ENCODE data around the gene CLIP4.

Gene CLIP4

DNA sequence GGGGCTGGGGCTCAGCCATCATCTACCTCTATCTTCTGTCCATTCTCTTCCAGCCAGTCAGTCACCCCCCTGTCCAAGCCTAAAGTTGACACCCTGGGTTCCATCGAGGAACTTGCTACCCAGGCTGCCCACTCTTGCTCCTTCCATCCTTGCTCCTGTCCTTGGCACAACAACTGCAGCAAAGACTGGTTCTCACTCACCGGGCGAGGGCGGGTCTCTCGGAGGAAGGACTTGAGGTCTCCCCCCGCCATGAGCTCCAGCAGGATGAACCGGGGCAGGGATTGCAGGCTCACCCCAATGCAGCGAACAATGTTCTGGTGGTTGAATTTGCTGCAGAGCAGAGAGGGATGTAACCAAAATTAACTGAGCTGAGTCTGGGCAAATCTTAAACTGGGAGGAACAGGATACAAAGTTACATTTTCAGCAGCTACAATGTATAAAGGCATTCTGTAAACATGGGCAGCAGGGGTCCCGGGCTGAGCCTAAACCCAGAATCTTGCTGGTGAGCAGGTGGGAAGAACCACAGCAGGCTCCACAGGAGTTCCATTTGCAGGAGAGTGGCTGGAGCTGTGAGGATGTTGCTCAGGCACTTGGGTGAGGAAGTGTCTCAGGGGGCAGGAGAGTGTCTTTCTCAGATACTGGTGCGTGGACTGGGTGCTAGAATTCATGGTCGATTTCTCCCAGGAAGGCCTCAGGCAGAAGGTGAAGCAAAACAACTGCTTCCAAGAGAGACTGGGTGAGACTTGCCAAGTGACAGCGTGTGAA lies 105.5 kb downstream of the CLIP4 start:
- DNase-seq (ENCODE audit: low spot score), result no peak

DNA sequence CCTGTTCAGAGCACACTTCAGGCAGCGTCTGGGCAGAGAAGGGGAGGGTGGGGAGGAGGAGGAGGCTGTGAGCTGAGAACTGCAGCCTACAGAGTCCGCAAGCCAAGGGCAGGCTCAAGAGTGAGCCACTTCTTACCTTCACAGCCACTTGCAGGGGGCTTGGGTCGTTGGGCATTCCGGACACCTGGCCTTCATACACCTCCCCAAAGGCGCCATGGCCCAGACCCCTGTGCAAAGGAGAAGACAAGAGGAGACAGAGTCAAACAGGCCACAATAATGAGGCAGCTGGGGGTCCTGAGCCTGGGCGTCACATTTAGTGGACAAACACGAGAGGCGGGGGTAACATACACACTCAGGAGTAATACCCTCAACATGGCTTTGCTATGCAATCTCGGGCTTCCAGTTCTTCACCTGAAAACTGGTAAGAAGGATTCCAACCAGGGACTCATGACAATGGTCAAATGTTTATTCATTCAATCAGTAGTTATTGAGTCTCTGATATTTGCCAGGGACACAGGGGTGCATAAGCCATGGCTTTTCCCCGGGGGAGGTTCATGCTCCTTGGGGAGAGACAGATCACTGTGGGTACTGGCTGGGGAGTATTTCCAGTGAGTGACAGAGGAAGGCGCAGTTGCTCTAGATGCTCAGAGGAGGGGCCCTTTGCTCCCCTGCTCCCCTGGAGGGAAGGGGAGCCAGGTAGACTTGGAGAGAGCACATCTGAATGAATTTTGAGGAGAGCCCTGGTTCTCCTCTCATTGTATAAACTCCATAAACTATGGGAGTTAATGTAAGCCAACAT lies 107.4 kb downstream of the CLIP4 start:
- no peak for DNase-seq (ENCODE audit: low spot score)

DNA sequence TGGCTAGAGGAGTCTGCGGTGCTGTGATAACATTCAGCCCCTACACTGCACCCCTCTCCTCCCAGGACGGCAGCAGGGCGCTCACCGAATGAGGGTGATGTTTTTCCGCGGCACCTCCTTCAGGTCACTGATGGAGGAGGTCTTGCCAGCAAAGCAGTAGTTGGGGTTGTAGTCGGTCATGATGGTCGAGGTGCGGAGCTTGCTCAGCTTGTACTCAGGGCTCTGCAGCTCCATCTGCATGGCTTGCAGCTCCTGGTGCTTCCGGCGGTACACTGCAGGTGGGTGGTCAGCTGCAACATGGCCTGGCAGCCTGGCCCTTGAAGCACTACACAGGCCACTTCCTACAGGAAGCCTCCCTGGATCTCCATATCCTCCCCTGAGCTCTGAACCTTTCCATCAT lies 108.0 kb downstream of the CLIP4 start:
- no peak for DNase-seq (ENCODE audit: low spot score)

DNA sequence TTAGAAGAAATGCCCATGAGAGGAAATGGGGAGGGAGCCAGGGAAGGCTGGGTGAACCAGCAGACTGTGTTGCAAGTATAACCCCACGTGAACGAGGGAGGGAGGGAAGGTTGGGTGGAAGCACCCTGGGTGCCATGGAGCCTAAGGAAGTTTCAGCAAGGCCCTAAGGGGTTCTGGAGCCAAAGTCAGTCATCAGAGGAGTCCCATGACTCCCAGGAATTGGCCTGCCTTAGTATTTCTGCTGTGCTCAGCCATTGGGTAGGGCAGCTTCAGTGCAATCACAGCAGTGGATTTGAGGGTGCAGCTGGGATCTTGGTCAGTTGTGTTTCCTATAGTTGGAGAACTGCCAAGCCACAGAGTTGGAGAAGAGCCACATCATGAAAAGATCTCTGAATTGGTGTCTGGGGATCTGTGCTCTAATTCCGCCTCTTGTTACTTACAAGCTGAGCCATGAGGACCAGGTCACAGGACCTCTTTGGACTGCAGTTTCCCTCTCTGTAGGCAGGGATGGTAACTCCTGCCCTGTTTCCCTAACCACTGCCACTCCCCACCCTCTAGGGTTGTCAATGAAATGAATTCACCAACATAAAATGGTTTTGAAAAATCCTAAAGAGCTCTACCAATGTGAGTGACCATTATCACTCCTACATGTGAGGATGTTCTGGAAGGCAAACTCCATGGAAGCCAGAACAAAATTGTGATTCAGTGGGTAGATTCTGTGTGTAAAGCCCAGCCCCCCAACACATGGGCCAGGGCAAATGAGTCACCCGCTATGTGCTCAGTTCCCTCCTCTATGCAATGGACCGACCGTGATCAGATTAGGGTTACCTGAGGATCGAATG lies 108.9 kb downstream of the CLIP4 start:
- peak; percentile 12 for DNase-seq (ENCODE audit: low spot score)

DNA sequence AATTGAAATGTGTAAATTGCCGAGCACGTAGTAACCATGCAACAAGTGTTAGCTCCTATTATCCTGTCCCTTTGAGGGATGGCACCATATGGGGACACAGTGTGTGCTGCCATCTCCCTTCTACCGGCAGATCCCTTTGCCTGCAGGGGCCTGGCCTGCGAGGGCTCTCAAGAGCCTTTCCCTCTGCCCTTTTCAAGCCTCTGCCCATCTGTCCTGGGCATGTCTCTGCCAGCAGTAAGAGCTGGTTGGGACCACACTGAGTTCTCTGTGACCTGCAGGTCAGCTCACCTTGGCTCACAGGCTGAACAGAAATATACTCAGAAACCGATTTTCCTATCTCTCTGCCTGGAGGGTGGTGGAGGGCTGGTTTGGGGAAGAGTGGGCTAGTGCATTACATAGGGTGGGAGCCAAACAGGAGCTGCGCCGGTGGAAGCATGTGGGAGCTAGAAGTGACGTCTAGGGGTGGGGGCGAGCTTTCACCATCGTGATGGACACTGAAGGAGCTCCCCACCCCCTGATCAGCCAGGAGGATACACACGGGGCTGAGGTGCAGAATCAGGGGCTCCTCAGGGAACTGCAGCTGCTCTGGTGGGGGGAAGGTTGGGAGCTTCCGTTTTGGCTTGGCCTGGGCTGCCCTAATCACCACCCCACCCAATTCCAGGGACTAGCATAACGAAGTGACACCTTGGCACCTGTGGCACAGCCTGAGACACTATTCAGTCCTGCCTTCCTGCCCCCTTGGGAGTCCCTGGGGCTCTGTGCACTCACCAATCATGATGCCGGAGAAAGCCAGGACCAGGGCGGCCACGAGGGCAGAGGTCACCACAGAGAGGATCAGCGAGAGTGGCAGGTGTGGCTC lies 109.7 kb downstream of the CLIP4 start:
- no peak for DNase-seq (ENCODE audit: low spot score)

DNA sequence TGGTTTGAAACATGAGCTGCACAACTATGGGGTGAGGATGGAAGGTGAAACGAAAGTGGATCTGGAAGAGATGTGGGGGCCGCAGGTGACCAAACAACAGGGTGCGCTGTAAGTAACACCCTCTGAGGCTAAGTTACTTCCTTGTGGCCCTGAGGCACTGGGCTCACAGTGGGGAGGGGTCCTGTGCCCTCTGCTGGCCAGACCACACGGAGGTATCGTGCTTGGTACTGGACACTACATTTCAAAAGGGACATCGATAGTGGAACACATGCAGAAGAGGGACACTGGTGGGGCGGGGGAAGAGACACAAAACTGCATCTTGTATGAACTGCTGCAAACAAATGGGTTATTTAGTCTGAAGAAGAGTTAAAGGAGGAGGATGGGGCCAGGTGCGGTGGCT lies 110.6 kb downstream of the CLIP4 start:
- no peak for DNase-seq (ENCODE audit: low spot score)

DNA sequence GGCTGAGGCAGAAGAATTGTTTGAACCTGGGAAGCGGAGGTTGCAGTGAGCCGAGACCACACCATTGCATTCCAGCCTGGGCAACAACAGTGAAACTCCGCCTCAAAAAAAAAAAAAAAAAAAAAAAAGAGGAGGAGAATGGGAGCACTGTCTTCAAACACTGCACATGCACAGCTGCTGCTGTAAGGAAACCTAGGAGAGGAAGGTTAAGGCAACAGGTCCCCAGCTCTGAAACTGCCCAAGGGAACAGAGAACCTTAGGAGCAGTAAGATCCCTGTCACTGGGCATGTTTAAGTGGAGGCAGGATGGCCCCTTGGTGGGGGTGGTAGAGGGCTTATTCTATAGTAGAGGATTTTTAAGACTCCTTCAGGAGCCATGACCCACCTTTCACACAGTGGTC lies 111.2 kb downstream of the CLIP4 start:
- DNase-seq (ENCODE audit: low spot score), result no peak

DNA sequence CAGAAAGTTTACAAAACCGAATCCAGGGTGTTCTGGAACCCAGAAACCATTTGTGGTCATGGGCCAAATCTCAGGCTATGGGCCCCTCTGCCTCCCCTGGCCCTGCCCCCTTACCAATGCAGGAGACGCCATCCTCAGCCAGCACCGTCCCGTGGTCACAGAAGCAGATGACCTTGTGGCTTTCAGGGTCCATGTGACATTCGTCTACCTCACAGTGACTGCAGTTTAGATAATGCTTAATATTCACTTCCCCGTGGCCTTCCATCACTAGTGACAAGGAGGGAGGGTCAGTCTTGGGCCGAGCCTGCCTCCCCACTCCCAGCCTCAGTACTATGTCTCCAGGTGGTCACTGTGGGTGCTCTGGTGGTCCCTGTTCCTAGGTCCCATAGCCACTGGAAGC lies 111.6 kb downstream of the CLIP4 start:
- DNase-seq (ENCODE audit: low spot score), result no peak

DNA sequence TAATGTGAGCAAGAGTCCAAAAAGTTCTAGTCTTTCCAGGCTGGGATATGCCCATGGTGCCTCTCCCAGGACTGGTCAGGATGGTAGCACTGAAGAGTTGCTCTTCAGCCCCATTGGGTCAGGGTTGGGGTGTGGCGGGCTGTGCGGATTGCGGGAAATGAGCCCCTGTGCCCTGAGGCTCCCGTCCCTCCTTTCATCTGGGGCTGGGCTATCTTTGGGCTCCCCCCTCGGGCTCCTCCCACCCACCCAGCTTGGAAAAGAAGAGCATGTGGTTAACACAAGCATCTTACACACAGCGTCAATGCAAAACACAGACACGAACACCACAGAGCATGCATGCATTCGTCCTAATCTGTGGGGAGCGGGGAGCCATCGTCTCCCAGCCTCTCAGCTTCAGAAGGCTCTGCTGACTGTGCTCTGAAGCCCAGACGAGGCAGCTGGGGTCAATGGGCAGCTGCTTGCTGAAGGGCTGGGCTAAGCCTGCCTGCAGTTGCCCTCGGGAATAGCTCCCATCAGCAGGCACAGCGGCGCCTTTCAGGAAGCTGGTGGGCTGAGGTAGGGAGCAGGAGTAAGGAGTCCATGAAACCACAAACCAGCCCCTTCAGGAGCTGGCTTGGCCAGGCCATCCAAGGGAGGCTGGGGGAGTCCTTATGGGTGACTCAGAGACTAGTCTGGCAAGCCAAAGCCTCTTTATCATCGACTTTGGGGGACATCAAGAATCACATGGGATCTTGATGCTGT lies 112.9 kb downstream of the CLIP4 start:
- DNase-seq (ENCODE audit: low spot score), result peak; percentile 17

DNA sequence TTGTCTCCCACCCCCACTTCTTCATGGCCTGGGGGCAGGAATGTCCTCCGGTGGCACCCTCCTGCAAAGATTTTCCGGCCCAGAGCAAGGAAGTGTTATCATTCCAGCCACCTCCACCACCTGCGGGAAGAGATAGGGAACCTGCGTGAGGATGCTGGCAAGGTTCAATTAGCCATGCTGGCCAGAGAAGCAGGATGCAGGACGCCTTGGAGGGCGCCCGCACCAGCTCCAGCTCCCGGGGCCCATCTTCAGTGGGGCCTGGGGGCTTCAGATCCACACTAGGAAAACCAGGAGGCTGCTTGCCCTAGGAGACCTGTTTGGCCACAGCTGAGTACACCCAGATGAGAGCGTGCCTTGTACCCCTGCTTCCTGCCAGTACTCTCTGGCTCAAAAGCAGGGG lies 113.7 kb downstream of the CLIP4 start:
- DNase-seq (ENCODE audit: low spot score), result no peak

DNA sequence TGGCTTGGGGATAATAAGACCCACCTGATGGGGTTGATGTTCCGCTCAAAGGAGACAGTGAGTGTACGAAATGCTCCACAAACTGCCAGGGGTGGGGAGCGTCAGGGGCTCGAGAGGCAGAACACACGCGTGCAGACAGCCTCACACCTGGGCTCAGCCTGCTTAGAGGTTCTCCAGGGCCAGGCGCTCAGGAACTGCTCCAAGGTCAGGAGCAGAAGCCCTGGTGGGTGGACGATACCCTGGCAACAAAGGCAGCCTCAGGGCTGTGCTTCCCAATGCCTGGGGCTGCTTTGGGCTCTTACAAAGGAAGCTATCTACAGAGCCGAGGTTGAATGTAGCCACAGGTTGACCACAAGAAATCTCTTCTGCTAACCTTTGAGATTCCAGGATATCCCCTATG lies 114.4 kb downstream of the CLIP4 start:
- no peak for DNase-seq (ENCODE audit: low spot score)

DNA sequence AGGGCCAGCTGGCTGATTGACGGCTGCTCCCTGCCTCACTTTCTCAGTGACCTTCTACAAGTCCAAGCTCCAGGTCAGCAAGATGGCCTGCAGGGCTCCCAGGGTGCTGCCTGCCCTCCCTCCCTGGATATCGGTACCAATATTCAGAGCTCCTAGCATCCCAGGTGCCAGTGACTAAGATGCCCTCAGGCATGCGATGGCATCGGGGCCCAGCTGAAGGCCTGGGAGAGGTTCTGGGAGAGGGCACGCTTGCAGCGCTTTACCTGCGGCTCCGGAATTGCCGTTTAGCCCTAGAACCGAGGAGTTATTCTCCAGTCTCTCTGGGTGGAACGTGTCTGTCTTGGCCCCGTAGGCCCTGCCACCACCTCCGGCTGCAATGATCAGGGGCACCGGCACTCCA lies 116.8 kb downstream of the CLIP4 start:
- no peak for DNase-seq (ENCODE audit: low spot score)

DNA sequence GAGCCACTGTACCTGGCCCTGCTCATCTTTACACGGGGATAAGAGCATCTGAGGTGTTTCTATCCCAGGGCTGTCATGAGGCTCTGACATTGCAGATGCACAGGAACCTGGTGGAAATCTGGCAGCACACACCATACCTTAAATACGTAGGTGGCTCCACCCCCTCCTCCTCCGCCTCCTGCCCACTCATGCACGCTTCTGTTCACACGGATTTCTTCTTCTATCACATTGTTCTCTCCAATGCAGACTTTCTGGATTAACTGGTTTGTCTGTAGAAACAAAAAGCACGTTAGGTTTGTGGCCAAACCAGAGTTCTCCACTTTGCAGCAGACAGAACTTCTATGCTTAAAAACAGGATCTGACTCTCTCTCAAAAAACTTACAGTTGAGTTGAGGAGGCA lies 118.2 kb downstream of the CLIP4 start:
- no peak for DNase-seq (ENCODE audit: low spot score)

DNA sequence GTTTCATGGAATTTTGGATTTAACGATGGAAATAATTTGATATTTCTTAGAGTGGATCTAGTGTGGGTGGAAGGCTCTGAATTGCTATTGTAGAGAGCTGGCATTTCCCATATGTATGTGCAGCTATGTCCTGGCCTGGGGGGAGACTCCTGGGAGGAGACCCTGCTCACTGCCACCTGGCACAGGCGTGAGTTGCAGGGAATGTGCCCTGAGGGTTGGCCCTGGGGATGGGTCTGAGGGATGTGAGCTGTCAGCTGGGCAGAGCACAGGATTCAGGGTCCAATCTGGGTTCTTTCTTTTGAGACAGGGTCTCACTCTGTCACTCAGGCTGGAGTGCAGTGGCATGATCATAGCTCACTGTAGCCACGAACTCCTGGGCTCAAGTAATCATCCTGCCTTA lies 120.2 kb downstream of the CLIP4 start:
- no peak for DNase-seq (ENCODE audit: low spot score)

DNA sequence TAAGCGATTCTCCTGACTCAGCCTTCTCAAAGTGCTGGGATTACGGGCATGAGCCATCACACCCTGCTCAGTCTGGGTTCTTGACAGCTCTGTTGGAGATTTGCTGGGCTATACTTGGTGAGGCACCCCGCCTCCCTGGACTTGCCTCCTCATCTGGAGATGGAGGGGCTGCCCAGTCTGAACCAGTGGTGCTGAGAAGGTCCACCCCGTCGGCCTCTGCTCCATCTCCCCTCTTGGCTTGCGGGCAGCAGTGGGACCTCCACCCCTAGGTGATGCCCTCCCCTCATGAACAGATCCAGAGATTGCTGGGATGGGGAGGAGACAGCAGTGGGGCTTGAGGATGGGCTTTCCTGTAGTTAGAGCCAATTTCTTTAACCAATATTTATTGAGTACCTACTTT lies 120.9 kb downstream of the CLIP4 start:
- DNase-seq (ENCODE audit: low spot score), result no peak

DNA sequence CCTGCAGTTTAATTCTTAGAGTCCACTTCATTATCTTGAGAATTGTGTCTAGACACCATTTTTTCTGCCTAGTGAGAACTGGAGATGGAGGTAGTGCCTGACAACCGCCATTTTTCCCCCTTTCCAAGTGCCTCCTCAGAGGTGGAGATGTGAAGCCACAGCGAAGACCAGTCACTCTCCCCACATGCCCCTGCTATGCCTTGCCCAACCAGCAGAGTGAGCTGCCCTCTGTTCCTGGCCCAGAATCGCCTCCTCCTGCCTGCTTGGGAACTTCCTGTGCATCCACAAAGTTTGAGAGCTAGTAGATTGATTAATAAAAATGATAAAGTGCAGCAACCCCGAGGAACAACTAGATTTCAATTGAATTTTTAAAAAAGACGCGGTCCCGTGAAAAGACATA lies 123.3 kb downstream of the CLIP4 start:
- peak; percentile 43 for DNase-seq (ENCODE audit: low spot score)

Data from kidney tubule cell (primary cell).